ENCODE measurements around the gene TESK1. TPM values are rescaled to one million over a fixed set of nuclear protein-coding genes. Genes with fewer than 3 reads are reported as not detected.

The TESK1 gene, protein sequence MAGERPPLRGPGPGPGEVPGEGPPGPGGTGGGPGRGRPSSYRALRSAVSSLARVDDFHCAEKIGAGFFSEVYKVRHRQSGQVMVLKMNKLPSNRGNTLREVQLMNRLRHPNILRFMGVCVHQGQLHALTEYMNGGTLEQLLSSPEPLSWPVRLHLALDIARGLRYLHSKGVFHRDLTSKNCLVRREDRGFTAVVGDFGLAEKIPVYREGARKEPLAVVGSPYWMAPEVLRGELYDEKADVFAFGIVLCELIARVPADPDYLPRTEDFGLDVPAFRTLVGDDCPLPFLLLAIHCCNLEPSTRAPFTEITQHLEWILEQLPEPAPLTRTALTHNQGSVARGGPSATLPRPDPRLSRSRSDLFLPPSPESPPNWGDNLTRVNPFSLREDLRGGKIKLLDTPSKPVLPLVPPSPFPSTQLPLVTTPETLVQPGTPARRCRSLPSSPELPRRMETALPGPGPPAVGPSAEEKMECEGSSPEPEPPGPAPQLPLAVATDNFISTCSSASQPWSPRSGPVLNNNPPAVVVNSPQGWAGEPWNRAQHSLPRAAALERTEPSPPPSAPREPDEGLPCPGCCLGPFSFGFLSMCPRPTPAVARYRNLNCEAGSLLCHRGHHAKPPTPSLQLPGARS
- 3.1 and 3.4 TPM in 2 replicates for total RNA-seq (2012; rRNA removed)
- polyA plus RNA-seq (2012; rRNA removed), result 21.0 and 22.9 TPM in 2 replicates
- 17.6 and 18.1 TPM in 2 replicates for polyA plus RNA-seq (2012; cell fraction: cytosol; rRNA removed)
- 111 and 120 TPM in 2 replicates for polyA plus RNA-seq (2012; cell fraction: nucleus; rRNA removed; ENCODE audit: low replicate concordance)
- Bru-seq, nascent RNA, result percentile 54 among the genes with signal in this experiment
- percentile 63 among the genes with signal in this experiment for BruChase-seq, experiment 1, labeled RNA remaining after a 6-hour chase
- BruChase-seq, experiment 2, labeled RNA remaining after a 2-hour chase, result percentile 65 among the genes with signal in this experiment
- long read RNA-seq, transcript TESK1-201 (10 exons, 2,421 nt), result major isoform, 9 of 27 reads
- long read RNA-seq, partial matches to known transcripts, result 16 of 27 reads
- long read RNA-seq, other reads (novel, unspliced or antisense), result 1 of 27 reads

DNA sequence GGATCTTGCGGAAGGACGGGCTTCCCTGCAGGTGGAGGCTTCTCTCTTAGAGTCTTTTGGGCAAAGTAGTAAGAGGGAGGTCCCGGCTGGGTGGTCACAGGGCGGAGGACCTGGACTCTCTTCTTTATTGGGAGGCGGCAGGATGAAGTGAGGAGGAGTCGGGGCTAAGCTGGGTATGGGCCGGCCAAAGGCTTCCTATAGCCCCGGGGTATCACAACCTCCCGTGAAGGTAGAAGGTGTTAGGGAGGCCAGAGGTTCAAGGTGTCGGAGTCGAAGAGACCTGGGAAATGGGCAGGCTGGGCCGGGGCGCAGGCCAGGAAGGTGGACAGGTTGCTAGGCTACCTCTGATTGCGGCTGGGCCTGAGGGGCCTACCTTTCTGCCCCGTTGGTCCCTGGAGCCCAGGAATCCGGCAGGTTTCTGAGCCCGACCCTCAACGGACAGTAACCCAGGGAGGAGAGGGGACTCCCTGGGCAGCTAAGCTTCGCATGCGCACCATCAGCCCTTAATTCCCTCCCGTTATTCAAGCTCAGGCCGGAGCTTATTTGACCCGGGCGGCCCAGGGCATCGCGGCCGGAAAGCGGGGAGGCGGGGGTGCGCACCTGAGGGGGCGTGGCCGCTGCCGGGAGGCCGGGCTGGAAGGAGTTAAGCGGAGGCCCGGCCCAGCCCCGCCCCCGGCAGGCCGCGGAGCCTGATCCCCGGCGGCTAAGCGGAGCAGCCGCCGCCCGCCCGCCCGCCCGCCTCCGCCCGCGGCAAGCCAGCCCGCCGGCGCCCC, at the start of gene TESK1:
TESK1 (plus strand) TSS at position 685 of the 773 bp plus-strand sequence. CDS start 358 bp downstream, outside the sequence.
- no TSS peak for BruUV-seq (replicated peaks)
- in situ Hi-C loops (cut with MboI; ENCODE audit: low sequenced_read_pairs), result no loop called here
- peaks cover 22% of the 10 kb centered on the region; the same call in 1 of the 2 replicates for H3K36me3 ChIP-seq (ENCODE audit: control insufficient read depth, insufficient read depth, low read length)
- H3K23ac ChIP-seq (ENCODE audit: low read depth, low read length), result peak within 1 kb of the TSS; percentile 76; the same call in 1 of the 2 replicates
- peak within 1 kb of the TSS; percentile 80 for H2BK5ac ChIP-seq (ENCODE audit: low read depth, low read length, poor library complexity, severe bottlenecking)
- ChIA-PET POLR2A (ENCODE audit: unreplicated experiment) (no interaction called here), CTCF (interaction anchor here (1.6 kb wide), 1 partner anchor 11 kb away, joined by 4 read pairs; no protein-coding TSS in a partner anchor)
- peak within 1 kb of the TSS; percentile 61 for H3K4ac ChIP-seq (ENCODE audit: low read depth, low read length)
- peaks cover 5% of the 10 kb centered on the region for H3K4me1 ChIP-seq (ENCODE audit: control insufficient read depth, insufficient read depth, low read length)
- H3K9me1 ChIP-seq (ENCODE audit: insufficient read depth, low read length), result peaks cover 6% of the 10 kb centered on the region; the same call in 1 of the 2 replicates
- H2BK15ac ChIP-seq (ENCODE audit: low read depth, low read length), result peak within 1 kb of the TSS; percentile 64; the same call in 1 of the 3 replicates
- H3K79me1 ChIP-seq (ENCODE audit: low read depth in 1 of 2, low read length in 2 of 2), result peaks cover 9 to 28% of the 10 kb centered on the region in 2 experiments; a peak in 3 of 4 replicates
- 2% methylated on average over 17 of the region's 55 CpGs; no CpG with 5 or more reads in 1 of the 2 experiments for WGBS, 2 experiments (ENCODE audit: extremely low coverage in 2 of 2, insufficient read length in 1 of 2)
- intact Hi-C loops (cut with micrococcal nuclease), result loop anchor here (1.0 to 10.0 kb wide), 5 partner anchors 53 to 487 kb away; partner anchors contain the start of genes ATOSB, CCDC107, RMRP and TPM2
- DNase-seq (peak; percentile 34), ATAC-seq (ENCODE audit: low read depth) (peak; percentile 50)
- H4K91ac ChIP-seq (ENCODE audit: insufficient read depth, low read depth, low read length), result no peak within 1 kb of the TSS; the same call in 1 of the 2 replicates
- no peaks in the 10 kb centered on the region for H3K27me3 ChIP-seq (ENCODE audit: control insufficient read depth, insufficient read depth, low read length)
- peak within 1 kb of the TSS; percentile 92 for H3K4me2 ChIP-seq (ENCODE audit: low read depth, low read length)
- peak within 1 kb of the TSS; percentile 4 for H2BK120ac ChIP-seq (ENCODE audit: low read depth, low read length)
- peak within 1 kb of the TSS; percentile 72 for H3K4me3 ChIP-seq (ENCODE audit: insufficient read depth, low read depth, low read length)
- H3K56ac ChIP-seq (ENCODE audit: extremely low read depth, insufficient read depth, low read length), result no peak within 1 kb of the TSS; the same call in 1 of the 2 replicates
- peak within 1 kb of the TSS; percentile 35; the same call in 1 of the 2 replicates for H3K18ac ChIP-seq (ENCODE audit: low read depth, low read length)
- peak within 1 kb of the TSS; percentile 28 for H2AK5ac ChIP-seq (ENCODE audit: low read depth, low read length)
- peak within 1 kb of the TSS; percentile 94 for H2AK9ac ChIP-seq (replicated peaks; ENCODE audit: low read depth, low read length, poor library complexity)
- H2BK20ac ChIP-seq (ENCODE audit: low read depth, low read length), result no peak within 1 kb of the TSS
- peak within 1 kb of the TSS; percentile 85 for H3K9ac ChIP-seq (ENCODE audit: low read depth, low read length)
- H4K20me1 ChIP-seq (ENCODE audit: insufficient read depth, low read length), result peaks cover 8% of the 10 kb centered on the region; the same call in 1 of the 2 replicates
- H2AFZ ChIP-seq (replicated peaks; ENCODE audit: low read length, poor library complexity), result peak within 1 kb of the TSS; percentile 97
- H4K5ac ChIP-seq (ENCODE audit: low read depth, low read length), result peak within 1 kb of the TSS; percentile 35
- peak within 1 kb of the TSS; percentile 69 for H3K27ac ChIP-seq (ENCODE audit: insufficient read depth, low read length)
- H3K9me3 ChIP-seq (ENCODE audit: control insufficient read depth, insufficient read depth, low read length), result no peaks in the 10 kb centered on the region
- H4K8ac ChIP-seq (ENCODE audit: low read depth in 2 of 2, low read length in 2 of 2), result peak within 1 kb of the TSS; percentile 11 to 90; a peak in 3 of 4 replicates
- dilution Hi-C loops (cut with HindIII; ENCODE audit: low sequenced_read_pairs, unreplicated experiment), result no loop called here
- H3K14ac ChIP-seq (replicated peaks; ENCODE audit: low read depth, low read length), result peak within 1 kb of the TSS; percentile 70; the same call in 1 of the 2 replicates
- no peak; the same call in 1 of the 2 replicates for TF ChIP-seq POLR2A (IDR thresholded peaks at IDR 0.05; ENCODE audit: low read depth, low read length)
- TF ChIP-seq, protein P1, sequence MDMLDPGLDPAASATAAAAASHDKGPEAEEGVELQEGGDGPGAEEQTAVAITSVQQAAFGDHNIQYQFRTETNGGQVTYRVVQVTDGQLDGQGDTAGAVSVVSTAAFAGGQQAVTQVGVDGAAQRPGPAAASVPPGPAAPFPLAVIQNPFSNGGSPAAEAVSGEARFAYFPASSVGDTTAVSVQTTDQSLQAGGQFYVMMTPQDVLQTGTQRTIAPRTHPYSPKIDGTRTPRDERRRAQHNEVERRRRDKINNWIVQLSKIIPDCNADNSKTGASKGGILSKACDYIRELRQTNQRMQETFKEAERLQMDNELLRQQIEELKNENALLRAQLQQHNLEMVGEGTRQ (IDR thresholded peaks at IDR 0.05; ENCODE audit: low read depth, low read length), result no peak
- no peak for TF ChIP-seq CHD1 (IDR thresholded peaks at IDR 0.05; ENCODE audit: low read depth, low read length)
- TF ChIP-seq, protein P2, sequence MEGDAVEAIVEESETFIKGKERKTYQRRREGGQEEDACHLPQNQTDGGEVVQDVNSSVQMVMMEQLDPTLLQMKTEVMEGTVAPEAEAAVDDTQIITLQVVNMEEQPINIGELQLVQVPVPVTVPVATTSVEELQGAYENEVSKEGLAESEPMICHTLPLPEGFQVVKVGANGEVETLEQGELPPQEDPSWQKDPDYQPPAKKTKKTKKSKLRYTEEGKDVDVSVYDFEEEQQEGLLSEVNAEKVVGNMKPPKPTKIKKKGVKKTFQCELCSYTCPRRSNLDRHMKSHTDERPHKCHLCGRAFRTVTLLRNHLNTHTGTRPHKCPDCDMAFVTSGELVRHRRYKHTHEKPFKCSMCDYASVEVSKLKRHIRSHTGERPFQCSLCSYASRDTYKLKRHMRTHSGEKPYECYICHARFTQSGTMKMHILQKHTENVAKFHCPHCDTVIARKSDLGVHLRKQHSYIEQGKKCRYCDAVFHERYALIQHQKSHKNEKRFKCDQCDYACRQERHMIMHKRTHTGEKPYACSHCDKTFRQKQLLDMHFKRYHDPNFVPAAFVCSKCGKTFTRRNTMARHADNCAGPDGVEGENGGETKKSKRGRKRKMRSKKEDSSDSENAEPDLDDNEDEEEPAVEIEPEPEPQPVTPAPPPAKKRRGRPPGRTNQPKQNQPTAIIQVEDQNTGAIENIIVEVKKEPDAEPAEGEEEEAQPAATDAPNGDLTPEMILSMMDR (conservative IDR thresholded peaks at IDR 0.05; ENCODE audit: low read depth, low read length), result no peak
- TF ChIP-seq CEBPB (IDR thresholded peaks at IDR 0.05; ENCODE audit: low read depth, low read length), result no peak
- no peak for TF ChIP-seq RCOR1 (IDR thresholded peaks at IDR 0.05; ENCODE audit: insufficient replicate concordance, low read length)
- TF ChIP-seq BHLHE40 (IDR thresholded peaks at IDR 0.05; ENCODE audit: low read depth, low read length), result no peak
- no peak for TF ChIP-seq FOS (IDR thresholded peaks at IDR 0.05; ENCODE audit: low read depth, low read length)
- no peak for TF ChIP-seq RFX5 (IDR thresholded peaks at IDR 0.05; ENCODE audit: low read depth, low read length)
- TF ChIP-seq MAFK (IDR thresholded peaks at IDR 0.05; ENCODE audit: low read depth, low read length), result no peak

Data from IMR-90 (cell line).